Peyer's patch (tissue), 4 donors: ENCODE data around the gene HSDL1.

Experiments
- CTCF ChIP-seq, 6 experiments: fragments of 450-650 bp in 4 of 6; fragments of 200-600 bp in 2 of 6; sonication (generic) in 1 of 6; IDR thresholded peaks; one replicate each; pipeline ENCODE4 v1.5.1; 2017 to 2019; ENCODE audit warnings: antibody characterized with exemption in 6 of 6, mild to moderate bottlenecking in 3 of 6, moderate library complexity in 1 of 6
- POLR2A ChIP-seq, 2 donors: fragments of 450-650 bp; IDR thresholded peaks; one replicate each; pipeline ENCODE4 v1.5.1; 2017; ENCODE audit warnings: antibody characterized with exemption in 2 of 2, mild to moderate bottlenecking in 2 of 2, moderate library complexity in 2 of 2

GRCh38 chr16:84143081-84143480, 1.9 kb downstream of the HSDL1 start:
- no peak for TF ChIP-seq CTCF (IDR thresholded peaks at IDR 0.05)
- no peak for TF ChIP-seq POLR2A (IDR thresholded peaks at IDR 0.05)
